Natural killer cell treated with Interleukin-12 subunit alpha and Interleukin-12 subunit beta and Interleukin-15 and Interleukin-18, amount 100 ng/mL, for 72 hours (primary cell): ENCODE measurements around the gene MOCOS. TPM values are rescaled to one million over a fixed set of nuclear protein-coding genes. Genes with fewer than 3 reads are reported as not detected.

Experiments used
- ATAC-seq, 2 donors: fragments of 150-1000 bp; cut with Tn5 transposase in 1 of 2; sonication (Bioruptor Pico), chemical (Tn5 transposase) in 1 of 2; 2 replicates each; pipeline ENCODE4 v1.10.0; 2021
- DNase-seq: peaks from one replicate; pipeline ENCODE4 v3.0.0; 2022; ENCODE audit warnings: low spot score
- H3K27ac Mint-ChIP-seq, 2 donors: 1 replicate in 1 of 2; 2 replicates in 1 of 2; pipeline ENCODE4 v1.8.0; 2022; ENCODE audit warnings: mixed read lengths in 2 of 2, mild to moderate bottlenecking in 1 of 2, moderate library complexity in 1 of 2
- H3K27me3 Mint-ChIP-seq, 2 donors: 1 replicate in 1 of 2; 2 replicates in 1 of 2; pipeline ENCODE4 v1.8.0; 2022; ENCODE audit warnings: mixed read lengths in 2 of 2
- H3K36me3 Mint-ChIP-seq: one replicate; pipeline ENCODE4 v1.8.0; 2022; ENCODE audit warnings: mixed read lengths
- H3K4me1 Mint-ChIP-seq, 2 donors: 1 replicate in 1 of 2; 2 replicates in 1 of 2; pipeline ENCODE4 v1.8.0; 2022; ENCODE audit warnings: low read depth in 2 of 2, mixed read lengths in 2 of 2, mild to moderate bottlenecking in 1 of 2
- H3K4me3 Mint-ChIP-seq: one replicate; pipeline ENCODE4 v1.8.0; 2022; ENCODE audit warnings: mixed read lengths
- H3K9me3 Mint-ChIP-seq: 2 replicates; pipeline ENCODE4 v1.8.0; 2022; ENCODE audit warnings: mixed read lengths
- total RNA-seq, 2 donors: library from RNA; stranded (reverse); gene quantifications; one replicate each; pipeline ENCODE4 v1.2.3, GENCODE V29; 2022

The MOCOS gene
- total RNA-seq, 2 donors from 2014 or later, result 0.24 TPM; not detected in 1

GRCh38 chr18:36185157-36185556, 2.1 kb upstream of the MOCOS start:
- no peaks in the 10 kb centered on the region for H3K9me3 Mint-ChIP-seq

GRCh38 chr18:36185901-36186460, 1.3 kb upstream of the MOCOS start:
- DNase-seq, result no peak
- H3K27ac Mint-ChIP-seq, result no peak overlapping the region
- peaks cover 22 to 26% of the 10 kb centered on the region in 2 donors for H3K27me3 Mint-ChIP-seq
- ATAC-seq, result no peak
- H3K4me3 Mint-ChIP-seq, result peak overlapping the region; percentile 73
- no peaks in the 10 kb centered on the region for H3K9me3 Mint-ChIP-seq
- no peaks in the 10 kb centered on the region for H3K36me3 Mint-ChIP-seq
- H3K4me1 Mint-ChIP-seq, result peaks cover 3 to 12% of the 10 kb centered on the region in 2 donors

More at GRCh38 chr18:36185157-36185556, 2.1 kb upstream of the MOCOS start:
- Mint-ChIP-seq H3K4me3 (peak overlapping the region; percentile 40), H3K27me3 (peaks cover 18 to 24% of the 10 kb centered on the region in 2 donors), H3K27ac (no peak overlapping the region), H3K36me3 (no peaks in the 10 kb centered on the region), H3K4me1 (peaks cover 3 to 12% of the 10 kb centered on the region in 2 donors)
- DNase-seq (no peak), ATAC-seq (no peak)

GRCh38 chr18:36186461-36187192, 670 bp upstream of the MOCOS start:
- Mint-ChIP-seq H3K4me3 (peak overlapping the region; percentile 73), H3K9me3 (no peaks in the 10 kb centered on the region), H3K27ac (no peak overlapping the region), H3K4me1 (peaks cover 3 to 12% of the 10 kb centered on the region in 2 donors), H3K36me3 (no peaks in the 10 kb centered on the region), H3K27me3 (peaks cover 28 to 29% of the 10 kb centered on the region in 2 donors)
- peak in 1 of 2 donors; percentile 28 for ATAC-seq
- DNase-seq, result no peak

- ATAC-seq, result peak in 1 of 2 donors; percentile 5
- Mint-ChIP-seq H3K27me3 (peaks cover 32 to 34% of the 10 kb centered on the region in 2 donors), H3K4me3 (peak overlapping the region; percentile 50), H3K9me3 (no peaks in the 10 kb centered on the region), H3K36me3 (no peaks in the 10 kb centered on the region), H3K27ac (no peak overlapping the region), H3K4me1 (peaks cover 3 to 12% of the 10 kb centered on the region in 2 donors)
- no peak for DNase-seq
These were observed 777 bp downstream of the MOCOS start for GRCh38 chr18:36187826-36188721.

GRCh38 chr18:36188916-36189315, 1.6 kb downstream of the MOCOS start:
- H3K4me3 Mint-ChIP-seq, result peak overlapping the region; percentile 50
- peaks cover 3 to 12% of the 10 kb centered on the region in 2 donors for H3K4me1 Mint-ChIP-seq

GRCh38 chr18:36189486-36189885, 2.2 kb downstream of the MOCOS start:
- H3K27ac Mint-ChIP-seq, result no peak overlapping the region
- peaks cover 3 to 12% of the 10 kb centered on the region in 2 donors for H3K4me1 Mint-ChIP-seq
- ATAC-seq (no peak), DNase-seq (no peak)
- no peaks in the 10 kb centered on the region for H3K36me3 Mint-ChIP-seq
- peaks cover 30 to 34% of the 10 kb centered on the region in 2 donors for H3K27me3 Mint-ChIP-seq
- H3K9me3 Mint-ChIP-seq, result no peaks in the 10 kb centered on the region
- H3K4me3 Mint-ChIP-seq, result no peak overlapping the region

More at GRCh38 chr18:36188916-36189315, 1.6 kb downstream of the MOCOS start:
- ATAC-seq (no peak), DNase-seq (no peak)
- peaks cover 31 to 34% of the 10 kb centered on the region in 2 donors for H3K27me3 Mint-ChIP-seq
- no peaks in the 10 kb centered on the region for H3K36me3 Mint-ChIP-seq
- no peaks in the 10 kb centered on the region for H3K9me3 Mint-ChIP-seq
- H3K27ac Mint-ChIP-seq, result no peak overlapping the region

- peaks cover 34 to 38% of the 10 kb centered on the region in 2 donors for H3K27me3 Mint-ChIP-seq
- H3K4me1 Mint-ChIP-seq, result peaks cover 3 to 9% of the 10 kb centered on the region in 2 donors
- H3K36me3 Mint-ChIP-seq, result no peaks in the 10 kb centered on the region
- DNase-seq, result no peak
- no peak for ATAC-seq
- H3K4me3 Mint-ChIP-seq, result no peak overlapping the region
- no peaks in the 10 kb centered on the region for H3K9me3 Mint-ChIP-seq
- H3K27ac Mint-ChIP-seq, result no peak overlapping the region
These were observed 4.0 kb downstream of the MOCOS start for GRCh38 chr18:36191286-36191685.

- no peak for DNase-seq
- Mint-ChIP-seq H3K27me3 (peaks cover 34 to 38% of the 10 kb centered on the region in 2 donors), H3K27ac (no peak overlapping the region), H3K9me3 (no peaks in the 10 kb centered on the region), H3K36me3 (no peaks in the 10 kb centered on the region), H3K4me1 (peaks cover 3 to 9% of the 10 kb centered on the region in 2 donors), H3K4me3 (no peak overlapping the region)
- ATAC-seq, result no peak
These were observed 4.4 kb downstream of the MOCOS start for GRCh38 chr18:36191711-36192110.

- ATAC-seq, result no peak
- no peaks in the 10 kb centered on the region for H3K9me3 Mint-ChIP-seq
These were observed 7.5 kb downstream of the MOCOS start for GRCh38 chr18:36194600-36195315.

GRCh38 chr18:36195427-36196122, 8.3 kb downstream of the MOCOS start:
- Mint-ChIP-seq H3K27ac (no peak overlapping the region), H3K4me3 (no peak overlapping the region), H3K9me3 (no peaks in the 10 kb centered on the region), H3K4me1 (no peaks in the 10 kb centered on the region), H3K36me3 (no peaks in the 10 kb centered on the region), H3K27me3 (peaks cover 16 to 19% of the 10 kb centered on the region in 2 donors)
- ATAC-seq (peak in 1 of 2 donors; percentile 56), DNase-seq (no peak)

More at GRCh38 chr18:36194600-36195315, 7.5 kb downstream of the MOCOS start:
- H3K36me3 Mint-ChIP-seq, result no peaks in the 10 kb centered on the region
- no peak overlapping the region for H3K4me3 Mint-ChIP-seq
- no peak for DNase-seq
- H3K27me3 Mint-ChIP-seq, result peaks cover 16 to 23% of the 10 kb centered on the region in 2 donors
- H3K27ac Mint-ChIP-seq, result no peak overlapping the region
- H3K4me1 Mint-ChIP-seq, result no peaks in the 10 kb centered on the region

- ATAC-seq (no peak), DNase-seq (no peak)
- no peak overlapping the region for H3K27ac Mint-ChIP-seq
- H3K36me3 Mint-ChIP-seq, result no peaks in the 10 kb centered on the region
- H3K27me3 Mint-ChIP-seq, result peaks cover 8 to 15% of the 10 kb centered on the region in 2 donors
- H3K9me3 Mint-ChIP-seq, result no peaks in the 10 kb centered on the region
- no peaks in the 10 kb centered on the region for H3K4me1 Mint-ChIP-seq
- H3K4me3 Mint-ChIP-seq, result no peak overlapping the region
These were observed 9.1 kb downstream of the MOCOS start for GRCh38 chr18:36196238-36196995.

- Mint-ChIP-seq H3K9me3 (no peaks in the 10 kb centered on the region), H3K36me3 (no peaks in the 10 kb centered on the region), H3K4me3 (no peak overlapping the region), H3K4me1 (no peaks in the 10 kb centered on the region), H3K27me3 (peaks cover 5 to 14% of the 10 kb centered on the region in 2 donors), H3K27ac (no peak overlapping the region)
- DNase-seq, result no peak
- ATAC-seq, result no peak
These were observed 10.3 kb downstream of the MOCOS start for GRCh38 chr18:36197511-36198166.
